GM19351 (cell line): ENCODE data around the gene SDK1.

Experiments used
- ATAC-seq: cut with Tn5 transposase; IDR thresholded peaks from one replicate; pipeline ENCODE4 v1.9.1; 2021; ENCODE audit warnings: mild to moderate bottlenecking, moderate library complexity; ENCODE audit not compliant: unreplicated experiment

Gene SDK1

DNA sequence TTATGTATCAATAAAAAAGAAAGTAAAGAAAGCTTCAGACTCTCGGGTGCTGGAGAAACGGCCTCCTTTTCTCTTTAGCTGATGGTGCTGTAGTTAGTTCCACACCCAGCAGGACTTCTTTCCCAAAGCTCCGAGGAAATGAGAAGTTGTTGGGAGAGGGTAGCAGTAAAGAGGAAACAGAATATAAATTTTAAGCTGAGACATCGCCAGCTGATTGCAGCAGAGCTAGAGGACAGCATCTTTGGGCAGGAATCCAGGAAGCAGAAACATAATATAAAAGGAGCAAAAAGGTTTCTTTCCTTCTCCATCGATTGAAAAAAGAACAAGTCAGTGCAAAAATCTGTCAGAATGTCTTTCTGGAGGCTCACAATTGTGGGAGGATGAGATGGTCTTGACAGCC, 764.1 kb downstream of the SDK1 start:
- ATAC-seq = no peak

- ATAC-seq = no peak
These were observed 765.2 kb downstream of the SDK1 start for GRCh38 chr7:4066206-4066605.

DNA sequence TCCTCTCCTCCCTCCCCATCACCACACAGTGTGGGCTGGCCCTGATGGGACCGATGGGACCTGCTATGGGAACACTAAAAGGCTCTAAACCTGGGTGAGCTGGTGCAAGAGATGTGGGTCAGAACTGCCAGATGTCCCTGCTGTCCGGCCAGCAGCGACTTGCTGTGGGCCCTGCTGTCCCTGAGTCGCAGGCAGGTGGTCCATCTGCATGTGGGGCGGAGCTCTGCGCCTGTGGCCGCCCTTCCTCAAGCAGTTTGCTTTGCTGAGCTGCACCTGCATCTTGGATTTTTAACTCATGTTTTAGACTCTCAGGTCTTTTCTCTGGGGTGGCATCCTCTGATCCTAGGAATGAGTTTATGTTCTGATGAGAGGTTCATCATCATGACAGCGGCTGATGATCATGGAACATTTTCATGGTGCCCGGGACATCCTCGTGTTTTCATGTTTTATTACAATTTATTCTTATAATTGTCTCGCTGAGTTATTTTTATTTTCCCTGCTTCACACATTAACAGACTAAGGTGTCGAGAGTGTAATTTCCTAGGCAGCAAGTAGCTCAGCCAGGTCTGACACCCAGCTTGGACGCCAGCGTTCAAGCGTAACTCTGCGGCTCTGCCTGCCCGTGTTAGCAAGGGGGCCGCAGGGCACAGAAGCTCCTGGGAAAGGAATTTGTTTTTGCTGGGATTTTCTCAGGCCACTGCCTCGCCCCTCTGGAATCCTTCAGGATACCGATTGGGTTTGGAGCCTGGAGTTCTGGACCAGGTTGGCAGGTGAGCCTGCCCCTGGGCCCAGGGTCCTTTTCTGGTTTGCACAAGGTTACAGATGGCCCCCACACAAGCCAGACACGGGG, 765.8 kb downstream of the SDK1 start:
- ATAC-seq = no peak

DNA sequence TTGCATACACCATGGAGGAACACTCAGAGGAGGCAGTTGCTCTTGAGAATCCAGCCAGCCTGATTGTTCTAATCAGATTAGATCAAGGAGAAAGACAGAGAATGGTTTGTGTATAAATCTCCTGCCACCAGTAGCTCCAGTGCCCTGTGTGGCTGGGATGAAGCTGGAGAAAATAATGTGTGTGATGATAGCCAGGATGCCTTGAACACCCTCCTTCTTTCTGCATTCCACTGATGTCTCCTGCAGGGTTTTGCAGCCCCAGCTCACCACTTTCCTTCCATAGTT, 766.4 kb downstream of the SDK1 start:
- no peak for ATAC-seq

DNA sequence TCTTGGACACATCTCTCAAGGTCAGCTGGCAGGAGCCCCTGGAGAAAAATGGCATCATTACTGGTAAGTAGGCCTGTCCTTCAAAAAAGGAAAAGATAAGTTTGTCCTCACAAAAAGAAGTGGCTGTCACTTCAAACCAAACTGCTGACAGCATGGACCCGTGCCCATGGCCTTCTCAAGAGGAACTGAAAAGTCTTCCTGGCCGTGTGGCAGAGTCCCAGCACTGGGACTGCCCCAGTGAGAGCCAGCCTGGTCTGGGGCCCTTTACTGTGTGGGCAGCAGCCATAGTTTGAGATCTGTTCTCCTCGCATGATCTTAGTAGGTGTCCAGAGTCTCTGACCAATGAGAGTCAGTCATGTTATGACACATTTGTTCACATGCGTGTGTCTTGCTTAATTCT, 766.8 kb downstream of the SDK1 start:
- no peak for ATAC-seq

GRCh38 chr7:4068286-4068685, 767.2 kb downstream of the SDK1 start:
- ATAC-seq = no peak

DNA sequence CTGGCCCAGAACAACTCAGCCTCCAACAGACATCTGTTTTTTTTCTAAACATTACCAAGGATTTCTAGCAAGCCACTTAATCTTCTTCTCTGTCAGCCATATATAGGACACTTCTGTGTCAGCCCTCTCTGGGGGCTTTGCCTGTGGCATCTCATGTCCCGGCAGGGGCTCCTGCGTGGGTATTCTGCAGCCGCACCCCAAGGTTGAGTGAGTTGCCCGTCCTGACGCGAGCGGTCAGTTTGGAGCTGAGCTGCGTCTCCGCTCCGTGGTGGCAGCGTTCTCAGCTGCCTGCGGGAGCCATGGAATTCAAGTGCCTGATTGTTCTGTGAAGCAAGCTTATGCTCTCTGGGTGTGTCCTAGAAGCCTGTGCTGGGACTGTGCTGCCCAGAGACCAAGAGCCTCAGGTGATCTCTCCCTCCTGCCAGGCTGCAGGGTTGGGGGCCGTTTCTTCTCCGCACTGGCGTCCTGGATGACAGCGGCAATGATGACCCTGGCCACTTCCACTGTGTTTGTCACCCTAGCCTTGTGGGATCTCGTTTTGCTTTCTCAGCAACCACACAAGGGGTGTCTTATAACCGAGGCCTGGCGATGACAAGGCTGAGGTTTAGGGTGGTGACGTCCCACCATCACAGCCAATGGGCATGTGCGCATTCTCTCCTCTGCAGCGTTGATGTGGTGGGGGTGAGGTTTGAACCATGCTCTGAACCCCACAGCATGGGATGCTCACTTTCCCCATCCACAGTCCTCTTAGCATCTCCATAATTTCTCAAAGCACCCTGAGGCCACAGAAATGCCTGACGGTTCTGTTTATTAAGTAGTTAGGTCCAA, 768.4 kb downstream of the SDK1 start:
- no peak for ATAC-seq

- no peak for ATAC-seq
These were observed 769.2 kb downstream of the SDK1 start for GRCh38 chr7:4070214-4070613.

GRCh38 chr7:4071370-4072058, 770.5 kb downstream of the SDK1 start:
- ATAC-seq = no peak

DNA sequence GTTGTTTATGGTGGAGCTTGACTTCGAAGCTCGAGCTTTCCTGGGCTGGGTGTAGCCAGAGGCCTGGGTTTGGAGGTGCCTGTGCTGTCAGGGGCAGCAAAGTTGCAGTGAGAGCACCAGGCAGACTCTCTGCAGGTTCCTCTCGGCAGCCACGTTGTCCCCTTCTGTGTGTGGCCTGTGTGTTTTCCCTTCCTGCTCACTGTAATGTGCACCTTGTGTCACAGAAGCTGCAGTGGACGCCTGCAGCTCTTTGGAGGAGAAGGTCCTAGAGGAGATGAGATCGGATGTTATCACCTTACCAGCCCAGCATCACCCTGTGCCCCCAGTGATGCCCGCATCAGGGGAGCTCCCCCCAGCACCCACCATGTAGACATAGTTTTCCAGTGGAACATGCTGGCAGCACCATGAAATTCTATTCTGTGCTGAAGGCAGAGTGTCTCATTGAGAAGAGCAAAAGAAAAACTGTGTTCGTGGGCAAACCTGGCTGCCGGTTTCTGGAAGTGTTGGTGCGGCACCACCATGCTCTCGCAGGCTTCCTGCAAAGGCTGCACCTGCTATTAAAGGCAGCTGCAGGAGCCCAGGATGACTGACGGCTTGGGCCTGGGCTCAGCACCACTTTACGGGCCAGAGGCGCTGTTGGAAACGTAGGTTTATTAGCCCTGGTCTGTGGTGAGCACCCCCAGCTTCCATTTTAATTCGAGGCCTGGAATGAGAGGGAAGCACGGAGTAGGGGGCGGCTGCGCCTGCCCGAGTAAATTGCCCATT, 771.3 kb downstream of the SDK1 start:
- ATAC-seq = no peak

- ATAC-seq = no peak
These were observed 772.0 kb downstream of the SDK1 start for GRCh38 chr7:4073052-4073451.

DNA sequence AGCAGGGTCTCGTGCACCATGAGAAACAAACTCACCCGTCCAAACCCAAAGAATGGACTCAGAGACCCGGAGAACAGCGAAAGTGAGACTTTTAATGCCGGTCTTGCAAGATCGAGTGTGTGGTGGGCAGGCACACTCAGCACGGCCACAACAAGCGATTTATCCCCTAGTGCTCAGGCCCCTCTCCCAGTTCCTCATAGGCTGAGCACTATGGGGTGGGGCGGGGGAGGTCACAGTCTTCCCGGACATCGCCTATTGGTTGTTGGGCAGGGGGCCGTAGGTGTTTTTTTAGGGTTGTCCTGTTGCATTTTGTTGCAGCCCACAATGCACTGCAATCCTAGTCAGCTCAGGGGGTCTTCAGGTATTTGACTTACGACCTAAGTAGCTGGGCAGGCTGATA, 772.7 kb downstream of the SDK1 start:
- ATAC-seq = no peak

- no peak for ATAC-seq
These were observed 773.4 kb downstream of the SDK1 start for GRCh38 chr7:4074407-4074806.

DNA sequence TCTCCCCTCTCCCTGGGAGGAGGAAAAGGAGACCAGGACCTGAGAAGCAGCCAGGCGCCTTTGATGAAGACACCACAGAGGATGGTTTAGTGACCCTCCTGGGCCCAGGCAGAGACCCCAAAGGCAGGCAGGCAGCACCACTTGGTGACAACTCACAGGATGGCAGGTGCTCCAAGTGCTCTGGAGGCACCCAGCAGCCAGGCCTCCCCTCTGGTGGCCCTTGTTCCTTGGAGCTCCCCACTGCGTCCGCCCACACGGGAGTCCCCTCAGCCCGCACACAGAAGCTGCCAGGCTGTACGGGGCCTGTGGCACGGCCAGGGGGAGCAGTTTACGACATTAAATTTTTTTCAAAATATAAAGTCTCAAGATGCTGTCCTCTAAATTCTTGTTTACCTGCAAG, 773.9 kb downstream of the SDK1 start:
- no peak for ATAC-seq

DNA sequence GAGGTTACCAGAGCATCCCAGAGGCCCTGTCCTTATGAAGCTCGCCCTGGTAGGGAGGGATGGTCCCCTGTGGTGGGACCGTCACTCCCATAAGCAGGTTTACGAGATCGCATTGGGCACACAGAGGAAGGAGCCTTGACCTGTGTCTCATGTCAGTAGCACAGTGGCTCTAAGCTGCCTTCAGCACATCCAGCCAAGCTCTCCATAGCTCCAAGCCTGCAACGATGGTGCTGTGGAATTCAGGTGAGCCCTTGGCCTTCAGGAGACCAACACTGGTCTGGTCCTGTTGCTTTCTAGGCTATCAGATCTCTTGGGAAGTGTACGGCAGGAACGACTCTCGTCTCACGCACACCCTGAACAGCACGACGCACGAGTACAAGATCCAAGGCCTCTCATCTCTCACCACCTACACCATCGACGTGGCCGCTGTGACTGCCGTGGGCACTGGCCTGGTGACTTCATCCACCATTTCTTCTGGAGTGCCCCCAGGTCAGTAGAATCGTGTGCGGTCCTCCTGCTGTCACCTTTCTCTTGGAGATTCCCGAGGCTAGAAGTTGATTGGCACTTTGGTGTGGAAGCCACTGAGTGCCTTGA, 775.7 kb downstream of the SDK1 start:
- no peak for ATAC-seq

DNA sequence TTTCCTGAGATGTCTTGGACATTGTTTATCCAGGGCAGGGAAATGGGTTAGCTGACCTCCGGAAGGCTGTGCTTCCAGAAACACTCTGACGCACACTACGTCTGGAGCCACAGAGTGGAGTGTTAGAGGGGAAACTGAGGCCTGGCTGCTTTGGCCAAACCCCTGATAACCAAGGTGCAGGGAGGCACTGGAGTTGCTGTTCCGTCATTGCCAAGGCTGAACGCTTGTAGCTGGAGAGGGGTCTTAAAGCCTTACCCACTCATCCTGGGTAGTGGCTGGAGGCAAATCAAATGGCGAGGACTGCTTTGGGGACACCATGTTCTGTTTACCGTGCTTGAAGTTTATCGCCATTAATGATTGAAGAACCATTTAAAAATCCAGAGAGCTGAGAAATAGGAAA, 776.9 kb downstream of the SDK1 start:
- ATAC-seq = no peak

- no peak for ATAC-seq
These were observed 777.5 kb downstream of the SDK1 start for GRCh38 chr7:4078580-4078979.

DNA sequence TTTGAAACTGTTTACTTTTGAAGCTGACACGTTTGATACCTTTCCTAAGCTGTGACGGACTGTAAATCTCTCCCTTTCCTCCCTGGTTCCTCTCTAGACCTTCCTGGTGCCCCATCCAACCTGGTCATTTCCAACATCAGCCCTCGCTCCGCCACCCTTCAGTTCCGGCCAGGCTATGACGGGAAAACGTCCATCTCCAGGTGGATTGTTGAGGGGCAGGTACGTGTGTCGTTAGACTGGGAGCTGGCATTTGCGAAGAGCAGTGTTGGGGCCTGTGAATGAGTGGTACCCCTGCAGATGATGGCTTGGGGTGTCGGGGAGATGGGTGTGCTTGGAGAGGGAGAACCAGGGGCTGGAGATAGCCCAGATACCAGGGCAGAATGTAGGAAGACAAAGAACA, 778.3 kb downstream of the SDK1 start:
- ATAC-seq = no peak

DNA sequence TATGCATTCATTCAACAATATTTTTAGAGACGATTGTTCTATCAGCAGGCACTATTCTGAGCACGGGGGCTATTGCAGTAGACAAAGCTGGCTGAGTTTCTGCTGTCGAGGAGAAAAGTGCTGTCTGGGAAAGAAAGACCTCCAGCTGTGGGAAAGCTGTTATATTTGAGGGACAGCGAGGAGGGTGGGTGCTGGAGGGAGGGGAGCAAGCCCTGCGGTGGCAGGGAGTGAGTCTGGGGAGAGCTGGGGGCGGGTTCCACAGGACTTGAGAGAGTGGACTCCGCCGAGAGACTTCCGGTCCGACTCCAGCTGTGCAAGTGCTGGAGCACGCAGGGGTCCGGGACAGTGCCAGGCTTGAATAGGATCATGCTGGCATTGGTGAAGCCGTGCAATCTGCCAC, 778.9 kb downstream of the SDK1 start:
- no peak for ATAC-seq

GRCh38 chr7:4080954-4081353, 779.9 kb downstream of the SDK1 start:
- no peak for ATAC-seq

GRCh38 chr7:4083513-4083912, 782.5 kb downstream of the SDK1 start:
- ATAC-seq = no peak
